GM12878 (cell line): ENCODE results near the gene APPBP2. TPM values are rescaled to one million over a fixed set of nuclear protein-coding genes. Genes with fewer than 3 reads are reported as not detected.

Source experiments
- polyA plus RNA-seq, 11 experiments: library from polyadenylated mRNA; depleted of rRNA in 4 of 11; unstranded in 6 of 11; stranded (reverse) in 5 of 11; fragments of >200 nt; fragmentation: Nextera tagmentation in 4 of 11; fragmentation: Illumina TruSeq in 1 of 11; extraction: Ambion mirVana in 4 of 11; extraction: Trizol in 1 of 11; gene quantifications; 1 replicate in 1 of 11; 2 replicates in 10 of 11; pipeline versions ENCODE4 v1.2.1 to v1.2.3, GENCODE V29; 2011 to 2016; ENCODE audit warnings: inconsistent platforms in 2 of 11, missing spikeins in 2 of 11, low read depth in 1 of 11
- small RNA-seq: library from RNA; depleted of rRNA; stranded (forward); fragments of <200 nt; gene quantifications from one replicate; pipeline ENCODE3, GENCODE V24; 2014
- total RNA-seq, 4 experiments: library from RNA; depleted of rRNA in 3 of 4; stranded (reverse); fragments of >200 nt in 3 of 4; fragmentation: Illumina TruSeq in 1 of 4; extraction: Trizol in 1 of 4; gene quantifications; 2 replicates each; pipeline versions ENCODE4 v1.2.1 to v1.2.3, GENCODE V29; 2013 to 2021

Gene APPBP2
- total and polyA plus RNA-seq, 10 of the 15 experiments (the other 5 are each of a cell fraction or from before 2014, with no cell fraction given): 4.3 to 30.8 (median 13.1) TPM

Small RNAs within 50 kb of the gene (small RNA-seq; reads per million reads assigned to genes)
- gene AC011921.2: not detected

Other genes starting within 250 kb of the APPBP2 start
- gene USP32, start 134.1 kb downstream of the APPBP2 start, total RNA-seq (2014; rRNA removed): 27.3 and 31.1 TPM in 2 replicates
- 36.6 and 39.1 TPM in 2 replicates for gene USP32, start 134.1 kb downstream of the APPBP2 start, total RNA-seq (2014; rRNA removed; fragmentation: Illumina TruSeq; extraction: Trizol)
- 35.0 and 36.8 TPM in 2 replicates for gene USP32, start 134.1 kb downstream of the APPBP2 start, total RNA-seq (2021)
- gene USP32, start 134.1 kb downstream of the APPBP2 start, polyA plus RNA-seq (2011; rRNA removed): 37.3 and 42.4 TPM in 2 replicates
- 30.8 and 40.4 TPM in 2 replicates for gene USP32, start 134.1 kb downstream of the APPBP2 start, polyA plus RNA-seq (2014; fragmentation: Illumina TruSeq; extraction: Trizol)
- gene USP32, start 134.1 kb downstream of the APPBP2 start, polyA plus RNA-seq (2014; fragmentation: Nextera tagmentation; extraction: Ambion mirVana): 1 to 10 TPM; 7.8 to 9.8 TPM
- 21.7 and 23.7 TPM in 2 replicates for gene USP32, start 134.1 kb downstream of the APPBP2 start, polyA plus RNA-seq (2014; rRNA removed)
- 10 to 100 TPM; 10.7 to 10.9 TPM for gene USP32, start 134.1 kb downstream of the APPBP2 start, polyA plus RNA-seq (2016; fragmentation: Nextera tagmentation; extraction: Ambion mirVana)
- 0.65 TPM in 1 of 2 replicates, not detected in the other for gene CHCT1, start 103.8 kb downstream of the APPBP2 start, total RNA-seq (2014; rRNA removed)
- not detected in 2 replicates for gene CHCT1, start 103.8 kb downstream of the APPBP2 start, total RNA-seq (2014; rRNA removed; fragmentation: Illumina TruSeq; extraction: Trizol)
- 0.23 TPM in 1 of 2 replicates, not detected in the other for gene CHCT1, start 103.8 kb downstream of the APPBP2 start, total RNA-seq (2021)
- gene CHCT1, start 103.8 kb downstream of the APPBP2 start, polyA plus RNA-seq (2011; rRNA removed): not detected in 2 replicates
- gene CHCT1, start 103.8 kb downstream of the APPBP2 start, polyA plus RNA-seq (2014; fragmentation: Illumina TruSeq; extraction: Trizol): not detected in 2 replicates
- gene CHCT1, start 103.8 kb downstream of the APPBP2 start, polyA plus RNA-seq (2014; fragmentation: Nextera tagmentation; extraction: Ambion mirVana): not detected
- 0.35 TPM in 1 of 2 replicates, not detected in the other for gene CHCT1, start 103.8 kb downstream of the APPBP2 start, polyA plus RNA-seq (2014; rRNA removed)
- not detected for gene CHCT1, start 103.8 kb downstream of the APPBP2 start, polyA plus RNA-seq (2016; fragmentation: Nextera tagmentation; extraction: Ambion mirVana)
- 7.2 and 9.0 TPM in 2 replicates for gene PPM1D, start 74.0 kb upstream of the APPBP2 start, total RNA-seq (2014; rRNA removed)
- gene PPM1D, start 74.0 kb upstream of the APPBP2 start, total RNA-seq (2014; rRNA removed; fragmentation: Illumina TruSeq; extraction: Trizol): 12.3 and 12.8 TPM in 2 replicates
- 15.9 and 16.9 TPM in 2 replicates for gene PPM1D, start 74.0 kb upstream of the APPBP2 start, total RNA-seq (2021)
- 9.2 and 9.3 TPM in 2 replicates for gene PPM1D, start 74.0 kb upstream of the APPBP2 start, polyA plus RNA-seq (2011; rRNA removed)
- 12.3 and 18.1 TPM in 2 replicates for gene PPM1D, start 74.0 kb upstream of the APPBP2 start, polyA plus RNA-seq (2014; fragmentation: Illumina TruSeq; extraction: Trizol)
- 1 to 10 TPM; 1.9 to 3.5 TPM for gene PPM1D, start 74.0 kb upstream of the APPBP2 start, polyA plus RNA-seq (2014; fragmentation: Nextera tagmentation; extraction: Ambion mirVana)
- gene PPM1D, start 74.0 kb upstream of the APPBP2 start, polyA plus RNA-seq (2014; rRNA removed): 7.9 and 10.6 TPM in 2 replicates
- gene PPM1D, start 74.0 kb upstream of the APPBP2 start, polyA plus RNA-seq (2016; fragmentation: Nextera tagmentation; extraction: Ambion mirVana): 10 to 100 TPM; 17.5 to 20.8 TPM
- gene BCAS3, start 151.6 kb upstream of the APPBP2 start, total RNA-seq (2014; rRNA removed): 5.5 and 9.8 TPM in 2 replicates
- gene BCAS3, start 151.6 kb upstream of the APPBP2 start, total RNA-seq (2014; rRNA removed; fragmentation: Illumina TruSeq; extraction: Trizol): 7.9 and 9.4 TPM in 2 replicates
- 6.2 and 6.9 TPM in 2 replicates for gene BCAS3, start 151.6 kb upstream of the APPBP2 start, total RNA-seq (2021)
- gene BCAS3, start 151.6 kb upstream of the APPBP2 start, polyA plus RNA-seq (2011; rRNA removed): 7.2 and 11.0 TPM in 2 replicates
- 4.6 and 8.2 TPM in 2 replicates for gene BCAS3, start 151.6 kb upstream of the APPBP2 start, polyA plus RNA-seq (2014; fragmentation: Illumina TruSeq; extraction: Trizol)
- 1 to 10 TPM; 2.1 to 3.5 TPM for gene BCAS3, start 151.6 kb upstream of the APPBP2 start, polyA plus RNA-seq (2014; fragmentation: Nextera tagmentation; extraction: Ambion mirVana)
- 7.3 and 8.5 TPM in 2 replicates for gene BCAS3, start 151.6 kb upstream of the APPBP2 start, polyA plus RNA-seq (2014; rRNA removed)
- gene BCAS3, start 151.6 kb upstream of the APPBP2 start, polyA plus RNA-seq (2016; fragmentation: Nextera tagmentation; extraction: Ambion mirVana): 1 to 10 TPM; 6.4 to 8.5 TPM